Loucy (cell line): ENCODE measurements around the gene UBE2Q2.

Experiments used
- CTCF ChIP-seq: fragments of 200-600 bp; sonication (generic); conservative IDR thresholded peaks from 2 replicates; pipeline ENCODE4 v1.5.1; 2014; ENCODE audit warnings: mild to moderate bottlenecking, antibody characterized with exemption, low read length
- EZH2phosphoT487 ChIP-seq: fragments of 200-600 bp; IDR thresholded peaks from 2 replicates; pipeline ENCODE4 v1.6.1; 2018; ENCODE audit warnings: antibody characterized with exemption, mild to moderate bottlenecking, moderate library complexity, borderline replicate concordance

GRCh38 chr15:75918135-75918534, 74.9 kb downstream of the UBE2Q2 start:
- TF ChIP-seq CTCF (no peak), EZH2phosphoT487 (no peak)
